Measurements from ENCODE around the gene TRIAP1.

The TRIAP1 gene

GRCh38 chr12:120425797-120426196 is 20.4 kb downstream of the TRIAP1 start:
- DNase-seq: no peak

GRCh38 chr12:120422892-120423456 is 23.2 kb downstream of the TRIAP1 start:
- DNase-seq: no peak

- DNase-seq: no peak
These were observed 24.5 kb downstream of the TRIAP1 start for GRCh38 chr12:120421701-120422100.

GRCh38 chr12:120417917-120418580 is 28.1 kb downstream of the TRIAP1 start:
- DNase-seq: no peak

GRCh38 chr12:120416490-120417216 is 29.5 kb downstream of the TRIAP1 start:
- no peak for DNase-seq

- no peak for DNase-seq
These were observed 32.1 kb downstream of the TRIAP1 start for GRCh38 chr12:120413901-120414695.

GRCh38 chr12:120412421-120412820 is 33.8 kb downstream of the TRIAP1 start:
- DNase-seq: no peak

- DNase-seq: no peak
These were observed 37.4 kb downstream of the TRIAP1 start for GRCh38 chr12:120408771-120409170.

GRCh38 chr12:120406553-120406952 is 39.6 kb downstream of the TRIAP1 start:
- no peak for DNase-seq

- no peak for DNase-seq
These were observed 40.1 kb downstream of the TRIAP1 start for GRCh38 chr12:120406069-120406468.

GRCh38 chr12:120404271-120404670 is 41.9 kb downstream of the TRIAP1 start:
- DNase-seq: no peak

GRCh38 chr12:120403869-120404268 is 42.3 kb downstream of the TRIAP1 start:
- DNase-seq: no peak

- no peak for DNase-seq
These were observed 44.0 kb downstream of the TRIAP1 start for GRCh38 chr12:120402217-120402616.

- DNase-seq: no peak
These were observed 46.7 kb downstream of the TRIAP1 start for GRCh38 chr12:120399531-120399930.

GRCh38 chr12:120397824-120398540 is 48.2 kb downstream of the TRIAP1 start:
- DNase-seq: no peak

GRCh38 chr12:120394483-120395367 is 51.5 kb downstream of the TRIAP1 start:
- DNase-seq: no peak
